MG63 (cell line): ENCODE measurements around the gene ZWILCH. TPM values are rescaled to one million over a fixed set of nuclear protein-coding genes. Genes with fewer than 3 reads are reported as not detected.
"Not testable (repeated sequence)": the region's sequence is repeated elsewhere in the genome, so short reads cannot be mapped to it uniquely, and the experiment has no call there.

Source experiments
- DNase-seq: peaks from one replicate; pipeline ENCODE4 v3.0.0-alpha.2; 2020
- H3K27me3 ChIP-seq: fragments of 250-450 bp; sonication (Bioruptor Pico); 2 replicates; pipeline ENCODE4 v1.5.1; 2020; ENCODE audit warnings: mild to moderate bottlenecking, moderate library complexity
- H3K36me3 ChIP-seq: fragments of 250-450 bp; sonication (Bioruptor Pico); 2 replicates; pipeline ENCODE4 v1.5.1; 2020; ENCODE audit warnings: mild to moderate bottlenecking, moderate library complexity
- H3K4me3 ChIP-seq: fragments of 250-450 bp; sonication (Bioruptor Pico); 2 replicates; pipeline ENCODE4 v1.5.1; 2020; ENCODE audit warnings: mild to moderate bottlenecking, moderate library complexity
- H3K9me3 ChIP-seq: fragments of 250-450 bp; sonication (Bioruptor Pico); 2 replicates; pipeline ENCODE4 v1.5.1; 2020; ENCODE audit warnings: mild to moderate bottlenecking, moderate library complexity
- total RNA-seq: library from RNA; depleted of rRNA; stranded (reverse); fragments of >200 nt; shearing (Covaris generic); gene quantifications from 2 replicates; pipeline ENCODE4 v1.2.3, GENCODE V29; 2014; ENCODE audit warnings: low replicate concordance

Gene ZWILCH
- total RNA-seq, 1 experiment from 2014 or later, result 36.4 TPM

DNA sequence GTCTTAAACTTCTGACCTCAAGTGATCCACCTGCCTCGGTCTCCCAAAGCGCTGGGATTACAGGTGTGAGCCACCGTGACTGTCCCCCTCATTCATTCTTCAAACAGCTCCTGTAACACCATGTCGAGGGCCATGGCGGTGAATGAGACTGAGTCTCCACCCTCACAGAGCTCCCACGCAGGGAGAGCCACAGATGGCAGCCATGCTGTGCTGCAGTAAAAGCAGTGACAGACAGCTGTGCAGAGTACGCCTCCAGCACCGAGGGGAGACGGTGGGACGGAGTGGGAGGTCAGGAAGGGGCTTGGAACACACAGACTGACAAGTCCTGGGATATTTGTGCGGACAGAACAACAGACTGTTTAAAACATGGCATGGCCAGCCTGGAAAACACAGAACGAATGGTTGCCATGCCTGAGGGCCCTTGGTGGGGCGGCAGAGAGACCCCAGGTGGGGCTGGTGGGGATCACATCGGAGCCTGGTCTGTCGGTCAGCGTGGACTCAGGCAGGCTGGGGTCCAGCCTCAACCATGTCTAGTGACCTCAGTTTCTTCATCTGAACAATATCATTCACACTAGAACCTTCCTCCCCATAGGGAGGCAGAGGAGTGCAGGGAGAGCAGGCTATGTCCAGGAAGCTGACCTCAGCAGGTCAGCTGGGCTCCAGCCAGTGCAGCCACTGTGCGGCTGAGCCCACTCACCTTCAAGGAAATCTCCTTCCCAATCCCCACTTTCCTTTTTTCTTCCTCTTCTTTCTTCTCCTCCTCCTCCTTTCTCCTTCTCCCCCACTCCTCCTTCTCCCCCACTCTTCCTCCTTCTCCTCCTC is 81.2 kb downstream of the ZWILCH start:
- H3K36me3 ChIP-seq, result no peaks in the 10 kb centered on the region

DNA sequence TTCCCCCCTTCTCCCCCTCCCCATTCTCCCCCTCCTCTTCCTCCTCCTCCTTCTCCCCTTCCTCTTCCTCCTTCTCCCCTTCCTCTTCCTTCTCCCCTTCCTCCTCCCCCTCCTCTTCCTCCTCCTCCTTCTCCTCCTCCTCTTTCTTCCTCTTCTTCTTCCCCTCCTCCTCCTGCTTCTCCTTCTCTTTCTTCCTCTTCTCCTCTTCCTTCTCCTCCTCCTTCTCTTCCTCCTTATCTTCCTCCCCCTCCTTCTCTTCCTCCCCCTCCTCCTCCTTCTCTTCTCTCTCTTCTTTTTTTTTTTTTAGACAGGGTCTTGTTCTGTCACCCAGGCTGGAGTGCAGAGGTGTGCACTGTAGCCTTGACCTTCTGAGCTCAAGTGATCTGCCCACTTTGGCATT is 81.9 kb downstream of the ZWILCH start:
- Histone ChIP-seq H3K27me3 (no peaks in the 10 kb centered on the region; the same call in 1 of the 2 replicates), H3K36me3 (no peaks in the 10 kb centered on the region)

More for the DNA sequence above, 81.2 kb downstream of the ZWILCH start:
- no peak for DNase-seq
- no peaks in the 10 kb centered on the region; the same call in 1 of the 2 replicates for H3K27me3 ChIP-seq
- H3K4me3 ChIP-seq, result no peak overlapping the region
- no peaks in the 10 kb centered on the region for H3K9me3 ChIP-seq

DNA sequence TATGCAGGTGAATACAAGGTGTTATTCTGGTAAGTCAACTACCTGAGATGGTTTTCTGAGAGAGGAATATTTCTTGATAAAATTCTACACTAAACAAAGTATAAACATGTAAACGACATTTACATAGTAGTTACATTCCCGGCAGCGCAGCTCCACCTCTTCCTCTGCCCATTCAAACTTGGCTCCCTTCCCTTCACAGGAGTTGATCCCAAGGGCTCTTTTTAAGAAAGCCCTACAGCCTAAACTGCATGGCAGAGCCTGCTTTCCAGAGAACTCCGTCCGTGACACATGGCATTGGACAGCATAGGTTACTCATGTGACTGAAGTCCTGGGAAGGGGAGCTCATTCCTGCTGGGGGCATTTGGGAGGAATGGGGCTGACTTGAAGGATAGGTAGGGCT is 82.6 kb downstream of the ZWILCH start:
- Histone ChIP-seq H3K4me3 (no peak overlapping the region), H3K9me3 (no peaks in the 10 kb centered on the region), H3K27me3 (no peaks in the 10 kb centered on the region; the same call in 1 of the 2 replicates), H3K36me3 (no peaks in the 10 kb centered on the region)
- no peak for DNase-seq

More for the DNA sequence above, 81.9 kb downstream of the ZWILCH start:
- no peak overlapping the region for H3K4me3 ChIP-seq
- no peak for DNase-seq
- no peaks in the 10 kb centered on the region for H3K9me3 ChIP-seq

DNA sequence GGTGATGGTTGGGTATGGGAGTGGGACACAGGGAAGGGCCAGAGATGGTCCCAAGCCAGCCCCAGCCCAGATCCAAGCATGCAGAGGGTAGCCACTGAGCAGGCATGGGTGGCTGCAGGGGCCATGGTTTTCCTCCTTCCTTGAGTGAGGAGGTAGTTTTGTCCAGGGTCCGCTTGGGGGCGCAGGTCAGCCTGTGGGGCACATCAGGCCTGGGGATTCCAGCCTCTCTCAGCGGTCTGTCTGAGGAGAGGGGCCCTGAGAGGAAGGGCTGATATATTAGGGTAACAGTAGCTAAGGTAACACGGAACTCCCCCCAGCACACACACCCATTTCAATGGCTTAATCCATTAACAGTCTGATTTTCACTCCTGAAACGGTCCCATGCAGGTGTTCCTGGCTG is 83.4 kb downstream of the ZWILCH start:
- Histone ChIP-seq H3K27me3 (no peaks in the 10 kb centered on the region; the same call in 1 of the 2 replicates), H3K4me3 (no peak overlapping the region), H3K36me3 (no peaks in the 10 kb centered on the region), H3K9me3 (no peaks in the 10 kb centered on the region)
- DNase-seq, result no peak

DNA sequence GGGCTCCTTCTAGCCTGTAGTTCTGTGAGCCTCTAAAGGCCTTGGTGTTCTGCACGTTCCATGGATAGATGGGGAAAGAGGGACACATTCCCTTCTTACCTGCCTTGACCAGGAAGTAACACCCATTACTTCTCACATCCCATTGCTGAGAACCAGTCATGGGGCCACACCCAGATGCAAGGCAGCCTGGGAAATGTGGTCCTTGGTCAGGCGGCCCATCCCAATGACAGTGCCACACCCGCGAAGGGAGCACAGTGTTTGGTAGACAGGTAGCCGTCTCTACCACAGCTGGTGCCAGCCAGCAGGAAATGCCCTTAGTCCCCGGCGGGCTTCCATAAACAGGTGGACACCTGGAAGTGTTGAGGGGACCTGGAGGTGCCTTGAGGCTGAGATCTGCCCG is 83.8 kb downstream of the ZWILCH start:
- DNase-seq, result no peak
- Histone ChIP-seq H3K4me3 (no peak overlapping the region), H3K27me3 (no peaks in the 10 kb centered on the region; the same call in 1 of the 2 replicates), H3K9me3 (no peaks in the 10 kb centered on the region), H3K36me3 (no peaks in the 10 kb centered on the region)

DNA sequence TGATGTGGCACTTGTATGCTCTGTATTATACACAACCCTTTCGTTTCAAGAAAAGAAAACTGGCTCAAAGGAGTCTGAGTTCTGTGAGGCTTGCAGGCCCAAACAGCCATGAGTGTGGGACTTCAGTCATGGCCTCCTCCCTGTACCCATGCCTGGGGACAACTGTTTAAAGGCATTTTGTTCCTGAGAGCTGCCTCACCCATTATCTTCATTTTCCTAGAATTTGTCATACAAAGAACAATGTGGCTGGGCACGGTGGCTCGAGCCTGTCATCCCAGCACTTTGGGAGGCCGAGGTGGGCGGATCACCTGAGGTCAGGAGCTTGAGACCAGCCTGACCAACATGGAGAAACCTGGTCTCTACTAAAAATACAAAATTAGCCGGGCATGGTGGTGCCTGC is 84.3 kb downstream of the ZWILCH start:
- H3K4me3 ChIP-seq, H3K27me3 ChIP-seq, H3K36me3 ChIP-seq, H3K9me3 ChIP-seq, DNase-seq: not testable (repeated sequence)

DNA sequence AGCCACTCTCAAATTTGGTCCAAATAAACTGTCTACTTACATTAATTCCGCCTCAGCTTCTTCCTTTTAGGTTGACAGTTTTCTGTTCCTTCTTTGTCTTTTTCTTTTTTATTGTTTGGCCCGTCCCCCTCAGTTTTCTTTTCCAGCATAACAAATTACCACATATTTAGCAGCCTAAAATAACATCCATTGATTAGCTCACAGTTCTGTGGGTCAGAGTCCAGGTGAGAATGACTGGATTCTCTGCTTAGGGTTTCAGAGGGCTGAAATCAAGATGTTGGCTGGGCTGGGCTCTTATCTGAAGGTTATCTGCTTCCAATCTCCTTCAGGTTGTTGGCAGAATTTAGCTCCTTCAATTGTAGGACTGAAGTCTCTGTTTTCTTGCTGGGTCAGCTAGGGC is 85.3 kb downstream of the ZWILCH start:
- Histone ChIP-seq H3K9me3 (no peaks in the 10 kb centered on the region), H3K4me3 (no peak overlapping the region), H3K27me3 (no peaks in the 10 kb centered on the region; the same call in 1 of the 2 replicates), H3K36me3 (no peaks in the 10 kb centered on the region)
- DNase-seq, result no peak

DNA sequence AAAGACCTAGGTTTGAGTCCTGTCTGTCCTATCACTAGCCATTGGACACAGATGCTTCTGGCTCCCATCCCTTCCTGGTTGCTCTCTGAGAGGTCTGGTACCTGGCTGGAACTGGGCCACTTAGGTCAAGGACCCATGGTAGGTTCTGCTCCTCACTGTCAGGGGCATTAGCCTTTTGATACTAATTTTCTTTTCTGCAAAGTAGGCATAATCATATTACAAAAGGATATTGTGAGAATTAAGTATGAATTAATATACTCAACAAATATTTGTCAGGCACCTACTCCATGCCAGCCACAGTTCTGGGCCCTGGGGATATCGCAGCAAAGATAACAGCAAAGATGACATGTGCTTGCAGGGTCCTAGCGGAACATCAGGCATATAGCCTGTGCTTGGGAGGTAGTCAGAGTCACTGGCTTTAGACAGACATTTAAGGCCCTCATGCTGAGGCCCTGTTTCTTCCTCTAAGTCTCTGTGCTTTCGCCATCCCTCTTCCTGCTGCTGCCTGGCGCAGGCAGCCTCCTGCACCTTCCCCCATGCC is 86.3 kb downstream of the ZWILCH start:
- Histone ChIP-seq H3K9me3 (no peaks in the 10 kb centered on the region), H3K4me3 (no peak overlapping the region), H3K27me3 (no peaks in the 10 kb centered on the region; the same call in 1 of the 2 replicates), H3K36me3 (no peaks in the 10 kb centered on the region)
- no peak for DNase-seq

DNA sequence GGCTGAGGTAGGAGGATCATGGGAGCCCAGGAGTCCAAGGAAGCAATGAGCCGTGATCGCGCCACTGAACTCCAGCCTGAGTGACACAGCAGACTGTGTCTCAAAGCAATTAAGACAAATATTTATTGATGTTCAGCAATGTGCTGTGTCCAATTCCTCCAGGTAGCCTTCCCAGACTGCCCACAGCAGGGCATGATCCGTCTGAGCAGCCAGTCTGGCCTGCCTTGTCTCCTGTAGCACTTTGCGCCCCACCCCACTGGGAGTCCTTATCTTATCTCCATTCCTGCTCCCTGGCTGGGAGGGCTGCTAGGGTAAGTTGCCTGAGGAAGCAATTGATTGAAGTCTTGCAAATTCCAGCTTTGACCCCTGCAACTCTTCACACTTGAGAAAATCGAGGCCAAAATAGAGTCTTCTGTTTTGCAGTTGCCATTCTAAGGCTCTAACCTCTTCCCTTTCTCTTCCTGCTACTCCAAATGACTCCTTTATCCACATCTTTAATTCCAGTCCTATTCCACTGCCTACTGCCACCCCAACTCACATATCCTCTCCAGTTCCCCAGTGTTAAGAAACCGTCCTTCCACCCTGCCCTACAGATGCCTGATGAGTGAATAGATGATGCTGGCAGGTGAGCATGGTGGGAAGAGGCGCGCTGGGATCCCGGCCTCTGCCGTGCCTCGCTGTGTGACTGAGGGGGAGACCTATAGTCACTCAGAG is 87.5 kb downstream of the ZWILCH start:
- Histone ChIP-seq H3K36me3 (no peaks in the 10 kb centered on the region), H3K4me3 (no peak overlapping the region), H3K27me3 (no peaks in the 10 kb centered on the region), H3K9me3 (0 out of 2 replicates have a peak, but pooled peaks cover 2% of the 10 kb centered on the region)
- DNase-seq, result no peak

DNA sequence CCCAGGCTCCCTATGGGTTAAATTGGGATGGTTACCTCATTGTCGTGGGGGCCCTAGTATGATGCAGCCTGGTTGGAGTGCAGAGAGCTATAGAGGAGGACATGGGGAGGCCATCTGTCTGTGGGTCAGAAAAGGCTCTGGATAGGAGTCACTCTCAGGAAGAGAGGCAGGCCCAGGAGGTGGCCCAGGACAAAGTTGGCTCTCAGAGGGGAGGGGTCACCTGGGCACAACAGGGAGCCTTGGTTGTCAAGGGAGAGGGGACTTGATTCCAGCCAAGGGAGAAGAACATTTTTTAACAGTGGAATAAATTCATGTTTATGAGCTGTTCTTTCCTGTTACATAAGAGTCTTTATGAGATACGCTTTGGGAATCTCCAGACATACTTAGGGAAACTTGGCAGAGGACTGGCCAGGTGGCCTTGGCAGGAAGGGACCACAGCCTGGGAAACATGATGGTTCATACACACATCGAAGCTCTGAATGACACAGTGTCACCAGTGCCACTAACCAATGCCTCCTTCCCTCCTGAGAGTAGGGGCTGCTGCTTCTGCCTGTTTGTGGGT is 88.2 kb downstream of the ZWILCH start:
- no peak for DNase-seq
- H3K9me3 ChIP-seq, result 0 out of 2 replicates have a peak, but pooled peaks cover 2% of the 10 kb centered on the region
- H3K27me3 ChIP-seq, result no peaks in the 10 kb centered on the region
- H3K4me3 ChIP-seq, result no peak overlapping the region
- no peaks in the 10 kb centered on the region for H3K36me3 ChIP-seq

DNA sequence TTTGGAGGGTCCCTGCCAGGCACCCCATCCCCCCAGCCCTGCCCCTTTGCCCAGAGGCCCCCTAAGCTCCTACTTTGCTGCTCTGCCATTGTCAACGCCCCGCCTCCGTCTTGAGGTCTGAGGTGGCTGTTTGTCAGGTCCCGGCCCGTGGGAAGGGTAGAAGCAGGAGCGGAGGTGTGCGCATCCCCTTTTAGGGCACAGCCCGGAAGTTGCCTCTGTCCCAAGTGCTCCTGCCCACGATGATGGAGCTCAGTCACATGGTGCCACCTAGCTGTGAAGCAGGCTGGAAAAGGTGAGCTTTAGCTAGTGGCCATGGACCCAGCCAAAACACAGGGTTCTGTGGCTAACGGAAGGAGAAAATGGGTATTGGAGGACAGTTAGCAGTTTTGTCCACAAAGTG is 89.2 kb downstream of the ZWILCH start:
- Histone ChIP-seq H3K4me3 (no peak overlapping the region), H3K27me3 (no peaks in the 10 kb centered on the region), H3K9me3 (0 out of 2 replicates have a peak, but pooled peaks cover 2% of the 10 kb centered on the region), H3K36me3 (no peaks in the 10 kb centered on the region)
- DNase-seq, result no peak

DNA sequence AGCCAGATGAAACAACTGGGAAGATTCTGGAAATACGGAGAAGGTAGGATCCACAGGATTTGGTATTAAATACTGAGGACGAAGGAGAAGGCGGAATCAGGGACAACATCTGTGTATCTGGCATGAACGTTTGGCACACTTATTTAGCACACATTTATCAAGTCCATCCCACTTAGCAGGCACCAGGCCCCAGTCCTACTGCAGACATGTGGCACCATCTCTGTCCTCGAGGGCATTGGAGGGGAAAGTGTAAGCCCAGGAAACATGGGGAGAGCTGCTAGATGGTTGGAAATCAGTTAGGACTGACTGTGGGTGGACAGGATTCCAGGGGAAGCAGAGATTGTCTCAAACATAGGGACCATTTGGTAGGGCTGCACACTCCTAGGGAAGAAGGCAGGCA is 89.7 kb downstream of the ZWILCH start:
- no peak for DNase-seq
- no peaks in the 10 kb centered on the region for H3K36me3 ChIP-seq
- H3K27me3 ChIP-seq, result no peaks in the 10 kb centered on the region
- no peak overlapping the region for H3K4me3 ChIP-seq
- H3K9me3 ChIP-seq, result 0 out of 2 replicates have a peak, but pooled peaks cover 2% of the 10 kb centered on the region

DNA sequence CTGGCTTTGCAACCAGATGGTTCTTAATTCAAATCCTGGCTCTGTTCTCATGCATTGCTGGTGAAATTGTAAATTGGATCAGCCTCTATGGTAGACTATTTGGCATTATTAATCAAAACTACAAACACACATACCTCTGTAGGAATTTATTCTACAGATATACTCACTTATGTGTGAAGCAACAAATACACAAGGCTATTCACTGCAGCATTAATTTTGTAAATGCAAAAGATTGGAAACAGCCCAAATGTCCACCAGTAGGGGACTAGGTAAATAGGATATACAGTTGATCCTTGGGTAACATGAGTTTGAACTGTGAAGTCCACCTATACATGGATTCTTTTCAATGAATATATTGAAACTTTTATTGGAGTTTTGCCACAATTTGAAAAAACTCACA is 90.2 kb downstream of the ZWILCH start:
- no peak for DNase-seq
- no peak overlapping the region for H3K4me3 ChIP-seq
- H3K9me3 ChIP-seq, result 0 out of 2 replicates have a peak, but pooled peaks cover 2% of the 10 kb centered on the region
- H3K36me3 ChIP-seq, result no peaks in the 10 kb centered on the region
- H3K27me3 ChIP-seq, result no peaks in the 10 kb centered on the region

DNA sequence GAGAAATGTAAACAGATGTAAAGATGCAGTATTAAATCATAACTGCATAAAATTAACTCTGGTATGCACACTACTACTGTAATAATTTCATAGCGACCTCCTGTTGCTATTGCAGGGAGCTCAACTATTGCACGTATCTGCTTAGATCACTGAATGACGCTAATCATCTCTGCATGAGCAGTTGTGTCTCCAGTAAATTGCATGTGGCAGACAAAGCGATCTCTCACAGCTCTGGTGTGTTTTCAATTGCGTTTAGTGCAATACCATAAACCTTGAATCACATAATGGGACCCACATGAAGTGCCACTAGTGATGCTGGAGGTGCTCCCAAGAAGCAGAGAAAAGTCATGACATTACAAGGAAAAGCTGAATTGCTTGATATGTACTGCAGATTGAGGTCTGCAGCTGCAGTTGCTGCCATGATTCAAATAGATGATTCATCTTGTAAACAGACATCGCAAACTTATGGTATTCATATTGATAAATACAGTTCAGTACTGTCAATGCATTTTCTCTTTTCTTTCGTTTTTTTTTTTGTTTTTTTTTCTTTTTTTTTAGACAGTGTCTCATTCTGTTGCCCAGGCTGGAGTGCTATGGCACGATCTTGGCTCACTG is 90.9 kb downstream of the ZWILCH start:
- Histone ChIP-seq H3K36me3 (no peaks in the 10 kb centered on the region), H3K9me3 (0 out of 2 replicates have a peak, but pooled peaks cover 2% of the 10 kb centered on the region), H3K27me3 (no peaks in the 10 kb centered on the region), H3K4me3 (no peak overlapping the region)
- DNase-seq, result no peak

DNA sequence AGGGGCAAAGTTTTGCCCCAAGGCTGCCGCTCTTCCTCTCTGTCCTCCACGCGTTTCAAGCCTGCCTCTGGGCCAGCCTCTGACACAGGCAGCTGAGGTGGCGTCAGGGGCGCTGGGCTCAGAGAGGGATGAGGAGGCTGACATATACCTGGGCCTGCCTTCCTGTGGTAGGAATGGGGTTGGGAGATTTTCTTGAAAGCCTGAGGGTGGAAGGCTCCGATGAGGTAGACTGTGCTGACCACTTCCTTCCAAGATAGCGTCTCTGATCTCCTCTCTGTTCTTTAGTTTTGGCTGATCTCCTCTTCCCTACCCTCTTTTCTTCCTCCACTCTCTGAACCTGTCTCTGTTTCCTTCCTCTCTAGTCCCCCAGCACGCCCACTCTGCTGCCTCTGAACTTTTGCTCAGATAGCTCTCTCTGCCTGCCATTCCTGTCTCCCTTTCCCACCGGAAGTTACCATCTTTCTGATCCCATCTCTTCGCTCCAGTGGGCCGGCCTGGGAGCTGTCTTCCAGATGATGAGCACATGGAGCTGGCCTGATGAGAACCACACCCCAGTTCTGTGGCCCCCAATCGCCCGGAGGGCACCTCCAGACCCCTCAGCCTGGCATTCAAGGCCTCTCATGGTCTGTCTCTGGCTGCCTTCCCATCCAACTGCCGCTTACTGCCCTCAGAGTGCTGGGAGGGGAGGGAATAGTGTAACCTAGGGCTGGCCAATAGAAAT is 93.1 kb downstream of the ZWILCH start:
- DNase-seq, result no peak
- no peak overlapping the region for H3K4me3 ChIP-seq
- H3K36me3 ChIP-seq, result no peaks in the 10 kb centered on the region
- 0 out of 2 replicates have a peak, but pooled peaks cover 2% of the 10 kb centered on the region for H3K9me3 ChIP-seq
- no peaks in the 10 kb centered on the region for H3K27me3 ChIP-seq
